Stimulated activated CD4-positive, alpha-beta T cell treated with anti-CD3 and anti-CD28 coated beads, Interleukin-4, amount 100 ng/mL, for 1 hour (primary cell): Measurements from ENCODE around the gene MYRIP.
"Not testable (repeated sequence)": the region's sequence is repeated elsewhere in the genome, so short reads cannot be mapped to it uniquely, and the experiment has no call there.

Experiments used
- DNase-seq: peaks from one replicate; pipeline ENCODE4 v3.0.0-alpha.2; 2020

Gene MYRIP

DNA sequence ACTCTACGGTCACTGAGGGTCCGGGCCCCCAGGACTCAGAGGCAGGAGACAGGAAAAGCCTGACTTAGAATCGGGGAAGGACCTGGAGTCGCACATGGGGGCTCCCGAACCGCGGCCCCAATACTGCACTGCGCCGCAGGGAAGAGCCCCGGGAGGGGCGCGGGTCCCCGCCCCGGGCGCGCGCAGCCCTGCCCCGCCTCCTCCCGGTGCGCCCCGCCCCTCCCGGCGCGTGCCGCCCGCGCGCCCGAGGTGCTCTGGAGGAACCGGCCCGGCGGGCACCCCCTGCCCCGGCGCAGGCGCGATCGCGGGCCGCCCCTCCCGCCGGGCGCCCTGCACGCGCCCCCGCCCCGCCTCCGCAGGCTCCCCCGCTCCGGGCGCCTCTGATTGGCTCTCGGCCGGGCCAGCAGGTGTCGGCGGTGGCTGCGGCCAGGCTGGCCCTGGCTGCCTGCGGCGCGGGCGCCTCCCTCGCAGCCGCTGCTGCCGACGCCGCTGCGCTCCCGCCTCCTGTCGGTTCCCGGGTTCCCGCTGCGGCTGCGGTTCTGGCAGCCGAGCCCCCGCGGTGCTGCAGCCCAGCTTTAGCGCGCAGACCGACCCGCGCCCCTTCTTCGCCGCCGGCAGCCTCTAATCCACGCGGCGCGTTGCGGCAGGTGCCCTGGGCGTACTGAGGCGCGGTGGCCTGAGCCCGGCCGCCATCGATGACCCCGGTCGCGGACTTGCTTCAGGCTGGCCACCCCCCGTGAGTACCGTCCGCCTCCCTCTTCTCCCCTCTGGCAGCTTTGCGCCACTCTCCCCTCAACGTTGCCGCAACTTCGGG is at the start of gene MYRIP:
Gene MYRIP, plus strand, starts transcription at position 429 of the 814 bp plus-strand sequence. CDS start 91,208 bp downstream, outside the sequence.
- DNase-seq: no peak

DNA sequence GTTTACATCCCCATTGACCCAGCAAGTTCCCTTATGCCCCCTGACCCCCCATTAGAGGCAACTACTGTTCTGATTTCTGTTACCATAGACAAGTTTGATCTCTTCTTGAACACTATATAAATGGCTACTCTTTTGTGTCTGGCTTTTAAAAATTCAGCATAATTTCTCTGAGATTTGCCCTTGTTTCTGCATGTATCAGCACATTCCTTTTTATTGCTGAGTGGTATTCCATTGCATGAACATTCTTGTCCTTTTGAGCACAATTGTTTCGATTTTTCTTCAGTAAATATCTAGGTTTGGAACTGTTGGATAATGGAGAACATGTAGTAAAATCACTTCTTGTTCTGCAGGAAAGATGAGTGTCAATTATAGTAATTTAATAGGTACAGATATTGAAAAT is 49.1 kb upstream of the MYRIP start:
- DNase-seq: no peak

DNA sequence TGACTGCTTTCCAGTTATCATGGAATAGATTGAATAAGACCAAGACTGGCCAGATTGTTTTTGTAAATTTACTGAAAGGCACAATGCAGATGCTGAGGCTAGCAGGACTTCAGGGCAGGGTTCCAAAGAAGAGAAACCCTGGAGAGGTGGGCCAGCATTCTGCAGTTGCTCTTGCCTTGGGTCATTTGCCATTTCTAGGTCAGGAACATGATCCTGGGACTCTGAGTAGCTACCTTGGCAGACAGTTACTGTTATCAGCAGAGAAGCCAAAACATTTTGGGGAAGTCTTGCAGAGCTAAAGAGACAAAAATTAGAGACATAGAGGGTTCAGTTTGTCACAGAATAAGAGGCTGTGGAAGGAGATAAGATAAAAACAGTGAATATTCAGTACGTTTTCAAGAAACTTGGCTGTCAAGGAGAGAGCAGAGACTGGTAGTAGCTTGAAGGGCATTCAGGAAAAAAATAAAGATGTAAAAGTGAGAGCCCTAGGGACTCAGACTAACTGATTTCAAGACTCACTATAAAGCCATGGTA is 46.8 kb upstream of the MYRIP start:
- no peak for DNase-seq

DNA sequence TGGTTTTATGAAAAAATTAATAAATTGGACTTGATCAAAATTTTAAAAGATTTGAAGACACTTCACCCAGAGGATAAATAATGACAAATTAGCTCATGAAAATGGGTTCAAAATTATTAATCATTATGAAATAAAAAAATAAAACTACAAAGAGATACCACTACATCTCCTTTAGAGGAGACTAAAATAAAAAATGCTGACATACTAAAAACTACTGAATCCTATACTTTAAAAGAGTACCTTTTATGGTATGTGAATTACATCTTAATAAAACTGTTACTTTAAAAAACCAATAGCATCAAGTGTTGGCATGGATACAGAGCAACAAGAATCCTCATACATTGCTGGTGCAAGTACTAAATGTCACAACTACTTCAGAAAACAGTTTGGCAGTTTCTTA is 46.0 kb upstream of the MYRIP start:
- no peak for DNase-seq

DNA sequence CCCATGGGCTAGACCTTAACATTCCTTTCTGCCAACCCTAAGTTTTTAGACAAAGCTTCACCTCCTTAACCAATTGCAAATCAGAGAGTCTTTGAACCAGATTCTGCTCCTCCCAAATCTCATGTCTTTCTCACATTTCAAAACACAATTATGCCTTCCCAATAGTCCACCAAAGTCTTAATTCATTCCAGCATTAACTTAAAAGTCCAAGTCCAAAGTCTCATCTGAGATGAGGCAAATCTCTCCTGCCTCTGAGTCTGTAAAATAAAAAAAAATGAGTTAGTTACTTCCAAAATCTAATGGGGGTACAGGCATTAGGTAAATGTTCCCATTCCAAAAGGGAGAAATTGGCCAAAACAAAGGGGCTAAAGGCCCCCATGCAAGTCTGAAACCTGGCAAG is 43.8 kb upstream of the MYRIP start:
- DNase-seq: no peak

DNA sequence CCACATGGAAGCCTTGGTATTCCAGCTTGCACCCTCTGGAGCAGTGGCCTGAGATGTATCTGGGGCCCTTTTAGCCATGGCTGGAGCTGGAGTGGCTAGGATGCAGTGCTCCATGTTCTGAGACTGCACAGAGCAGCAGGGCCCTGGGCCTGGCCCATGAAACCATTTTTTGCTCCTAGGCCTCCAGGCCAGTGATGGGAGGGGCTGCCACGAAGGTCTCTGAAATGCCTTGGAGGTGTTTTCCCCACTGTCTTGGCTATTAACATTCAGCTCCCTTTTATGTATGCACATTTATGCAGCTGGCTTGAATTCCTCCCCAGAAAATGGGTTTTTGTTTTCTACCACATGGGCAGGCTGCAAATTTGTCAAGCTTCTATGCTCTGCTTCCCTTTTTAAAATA is 43.0 kb upstream of the MYRIP start:
- DNase-seq: no peak

DNA sequence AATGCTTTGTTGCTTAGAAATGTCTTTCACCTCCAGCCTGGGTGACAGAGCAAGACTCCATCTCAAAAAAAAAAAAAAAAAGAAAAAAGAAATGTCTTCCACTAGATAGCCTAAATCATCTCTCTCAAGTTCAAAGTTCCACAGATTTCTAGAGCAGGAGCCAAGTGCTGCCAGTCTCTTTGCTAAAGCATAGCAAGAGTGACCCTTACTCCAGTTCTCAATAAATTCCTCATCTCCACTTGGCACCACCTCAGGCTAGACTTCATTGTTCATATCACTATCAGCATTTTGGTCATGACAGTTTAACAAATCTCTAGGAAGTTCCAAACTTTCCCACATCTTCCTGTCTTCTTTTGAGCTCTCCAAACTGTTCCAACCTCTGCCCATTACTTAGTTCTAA is 42.5 kb upstream of the MYRIP start:
- not testable (repeated sequence) for DNase-seq

DNA sequence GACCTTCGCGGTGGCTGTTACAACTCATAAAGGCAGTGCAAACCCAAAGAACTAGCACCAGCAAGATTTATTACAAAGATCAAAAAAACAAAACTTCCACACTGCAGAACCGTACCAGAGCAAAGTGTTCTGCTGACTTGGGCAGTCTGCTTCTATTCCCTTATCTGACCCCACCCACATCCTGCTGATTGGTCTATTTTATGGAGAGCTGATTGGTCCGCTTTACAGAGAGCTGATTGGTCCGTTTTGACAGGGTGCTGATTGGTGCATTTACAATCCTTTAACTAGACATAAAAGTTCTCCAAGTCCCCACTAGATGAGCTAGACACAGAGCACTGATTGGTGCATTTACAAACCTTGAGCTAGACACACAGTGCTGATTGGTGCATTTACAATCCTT is 31.2 kb upstream of the MYRIP start:
- not testable (repeated sequence) for DNase-seq

DNA sequence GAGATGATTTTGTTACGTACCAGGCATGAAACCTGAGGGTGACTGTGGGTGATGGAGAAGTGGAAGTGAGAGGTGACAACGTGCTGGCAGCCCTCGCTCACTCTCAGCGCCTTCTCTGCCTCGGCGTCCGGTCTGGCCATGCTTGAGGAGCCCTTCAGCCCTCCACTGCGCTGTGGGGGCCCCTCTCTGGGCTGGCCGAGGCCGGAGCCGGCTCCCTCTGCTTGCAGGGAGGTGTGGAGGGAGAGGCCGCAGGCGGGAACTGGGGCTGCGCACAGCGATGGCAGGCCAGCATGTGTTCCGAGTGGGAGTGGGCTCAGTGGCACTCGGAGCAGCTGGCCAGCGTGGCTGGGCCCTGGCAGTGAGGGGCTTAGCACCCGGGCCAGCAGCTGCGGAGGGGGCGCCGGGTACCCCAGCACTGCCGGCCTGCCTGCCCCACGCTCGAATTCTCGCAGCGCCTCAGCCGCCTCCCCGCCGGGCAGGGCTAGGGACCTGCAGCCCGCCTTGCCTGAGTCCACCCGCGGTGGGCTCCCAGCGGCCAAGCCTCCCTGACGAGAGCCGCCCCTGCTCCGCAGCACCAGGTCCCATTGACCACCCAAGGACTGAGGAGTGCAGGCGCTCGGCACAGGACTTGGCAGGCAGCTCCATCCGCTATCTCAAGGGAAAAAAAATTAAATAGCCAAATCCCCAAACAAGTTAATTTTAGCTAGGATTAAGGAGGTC is 29.7 kb upstream of the MYRIP start:
- no peak for DNase-seq

DNA sequence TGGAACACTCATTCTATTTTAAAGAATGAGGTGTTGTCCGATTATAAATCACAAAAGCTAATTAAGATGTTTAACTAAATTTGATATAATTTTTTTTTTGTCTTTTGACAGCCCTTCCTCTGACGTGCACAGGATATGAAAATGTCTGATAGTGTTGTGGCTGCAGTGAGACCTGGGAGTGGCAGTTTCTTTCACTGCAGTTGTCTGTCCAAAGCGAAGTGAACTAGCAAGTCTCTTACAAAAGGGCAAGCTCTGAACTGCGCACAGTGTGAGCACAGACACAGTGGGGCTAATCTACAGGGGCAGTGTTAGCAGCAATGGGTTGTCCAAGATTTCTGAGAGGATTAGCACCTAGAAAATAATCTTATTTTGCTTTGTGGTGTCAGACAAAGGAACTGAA is 29.1 kb upstream of the MYRIP start:
- DNase-seq: no peak

DNA sequence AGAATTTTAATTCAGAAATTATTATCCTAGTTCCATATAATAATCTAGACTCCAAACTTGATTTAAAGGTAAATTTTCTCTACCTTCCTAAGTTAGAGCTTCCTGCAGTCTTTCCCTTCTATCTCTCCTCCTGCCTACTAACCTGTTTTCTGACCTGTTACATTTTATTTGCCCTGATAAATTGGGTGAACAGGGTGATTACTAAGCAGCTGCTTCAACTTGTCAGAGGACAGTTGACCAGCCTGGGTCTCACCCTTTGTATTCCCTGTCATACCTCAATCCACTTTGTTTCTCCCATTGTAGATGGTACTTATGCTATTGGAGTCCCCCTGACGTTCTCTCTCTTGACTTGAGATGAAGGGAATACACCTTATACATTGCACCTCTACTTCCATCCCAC is 28.4 kb upstream of the MYRIP start:
- DNase-seq: no peak

DNA sequence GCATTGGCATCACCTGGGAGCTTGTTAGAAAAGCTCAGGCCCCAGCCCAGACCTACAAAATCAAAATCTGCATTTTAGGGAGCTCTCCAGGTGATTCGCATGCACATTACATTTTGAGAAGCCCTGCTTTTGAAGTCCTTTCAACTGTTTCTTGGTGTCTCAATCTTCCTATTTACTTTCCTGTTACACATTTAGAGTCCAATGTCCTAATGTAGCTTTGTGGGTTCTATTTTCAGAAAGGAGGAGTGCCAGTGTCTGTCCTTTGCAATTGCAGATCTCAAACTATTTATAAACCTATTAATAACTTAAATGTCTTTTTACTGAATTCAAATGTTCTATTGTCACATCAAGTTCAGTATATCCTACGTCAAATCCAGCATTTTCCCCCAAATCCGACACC is 27.8 kb upstream of the MYRIP start:
- no peak for DNase-seq

DNA sequence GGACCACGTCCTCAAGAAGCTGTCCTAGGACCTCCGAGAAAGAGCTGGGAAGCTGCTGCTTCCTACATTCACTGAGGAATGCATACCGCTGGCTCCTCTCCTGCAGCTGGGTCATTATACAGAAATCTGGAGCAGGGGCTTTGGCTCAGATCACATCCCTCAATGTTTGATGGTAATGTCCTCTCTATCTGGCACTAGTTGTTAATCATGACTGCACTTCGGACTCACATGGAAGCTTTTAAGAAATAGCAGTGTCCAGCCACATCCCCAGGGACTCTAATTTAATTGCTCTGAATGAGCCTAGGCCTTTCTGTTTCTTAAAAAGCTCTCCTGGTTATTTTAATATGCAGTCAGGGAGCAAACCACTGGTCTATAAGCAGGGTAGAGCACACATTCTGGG is 25.7 kb upstream of the MYRIP start:
- no peak for DNase-seq

DNA sequence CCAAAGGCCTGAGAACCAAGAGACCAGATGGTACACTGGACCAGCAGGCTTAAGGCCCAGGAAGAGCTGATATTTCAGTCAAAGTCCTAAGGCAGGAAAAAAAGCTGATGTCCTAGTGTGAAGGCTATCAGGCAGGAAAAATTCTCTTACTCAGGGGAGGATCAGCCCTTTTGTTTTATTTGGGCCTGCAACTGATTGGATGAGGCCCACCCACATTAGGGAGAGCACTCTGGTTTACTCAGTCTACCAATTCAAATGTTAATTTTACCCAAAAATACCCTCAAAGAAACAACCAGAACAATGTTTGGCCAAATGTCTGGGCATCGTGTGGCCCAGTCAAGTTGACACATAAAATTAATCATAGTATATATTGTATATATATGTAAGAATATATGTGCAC is 24.5 kb upstream of the MYRIP start:
- no peak for DNase-seq

DNA sequence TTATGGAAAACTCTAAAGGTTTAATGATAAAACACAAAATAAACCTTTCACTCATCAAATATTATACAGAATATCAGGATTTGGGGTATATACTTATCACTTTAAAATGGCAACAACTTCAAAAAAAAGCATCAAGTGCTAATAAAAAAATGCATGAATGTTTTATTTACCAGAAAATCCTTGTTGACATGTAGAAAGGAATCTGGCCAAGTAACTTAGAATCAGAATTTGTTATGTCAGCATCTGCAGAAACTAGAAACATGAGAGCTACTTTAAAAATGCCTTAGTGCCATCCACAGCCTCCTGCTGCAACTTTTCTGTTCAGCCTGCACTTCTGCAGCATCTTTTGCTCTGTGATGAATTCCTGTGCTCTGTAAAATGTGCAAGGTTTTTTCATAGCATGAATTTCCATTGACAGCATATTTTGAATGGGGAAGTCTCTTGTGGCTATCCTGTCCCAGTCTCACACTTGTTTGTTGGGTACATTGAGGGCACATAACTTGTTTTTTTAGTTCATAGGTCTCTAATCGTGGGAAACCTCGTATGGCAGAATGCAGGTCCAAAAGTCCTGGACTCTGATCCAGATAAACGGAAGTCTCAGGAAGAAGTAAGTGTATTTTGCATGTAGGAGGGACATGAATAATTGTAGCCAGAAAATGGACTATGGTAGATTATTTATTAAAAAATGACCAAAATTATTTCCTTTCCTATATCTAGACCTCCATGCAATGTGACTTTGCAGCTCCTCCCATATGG is 21.1 kb upstream of the MYRIP start:
- DNase-seq: no peak

DNA sequence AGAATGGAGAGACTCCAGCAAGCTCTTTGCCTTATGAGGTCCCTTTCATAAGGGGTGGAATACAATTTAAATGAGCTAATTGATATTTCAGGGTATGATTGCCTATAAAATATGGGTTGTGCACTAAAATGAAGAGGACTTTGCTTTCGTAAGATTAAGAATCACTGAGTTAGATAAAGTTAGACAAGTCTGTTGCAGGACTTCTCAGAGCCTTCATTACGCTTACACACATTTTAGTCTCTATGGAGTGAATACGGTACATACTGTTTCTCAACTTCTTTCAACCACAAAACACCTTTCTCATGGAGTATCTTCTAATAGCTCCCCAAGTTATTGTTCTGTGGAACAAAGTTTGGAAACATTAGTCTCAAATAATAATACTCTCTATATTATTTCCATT is 17.8 kb upstream of the MYRIP start:
- DNase-seq: no peak

DNA sequence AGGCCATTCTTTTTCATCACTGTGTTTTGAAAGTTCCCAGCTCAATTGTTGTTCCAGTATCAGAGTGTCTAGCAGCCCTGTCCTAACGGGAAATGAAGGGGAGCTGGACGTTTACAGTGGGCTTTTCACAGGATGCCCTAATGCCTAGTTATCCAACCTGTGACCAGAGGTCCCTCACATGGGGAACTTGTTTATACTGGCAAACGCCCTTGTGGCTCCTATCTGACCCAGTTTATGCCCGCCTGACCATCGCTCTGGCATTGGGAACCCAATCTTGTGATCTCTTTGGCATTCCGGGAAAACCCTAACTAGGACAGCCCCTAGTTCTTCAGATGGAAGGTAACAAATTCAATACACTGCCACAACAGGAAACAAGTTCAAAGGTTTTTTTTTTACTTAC is 14.5 kb upstream of the MYRIP start:
- no peak for DNase-seq

DNA sequence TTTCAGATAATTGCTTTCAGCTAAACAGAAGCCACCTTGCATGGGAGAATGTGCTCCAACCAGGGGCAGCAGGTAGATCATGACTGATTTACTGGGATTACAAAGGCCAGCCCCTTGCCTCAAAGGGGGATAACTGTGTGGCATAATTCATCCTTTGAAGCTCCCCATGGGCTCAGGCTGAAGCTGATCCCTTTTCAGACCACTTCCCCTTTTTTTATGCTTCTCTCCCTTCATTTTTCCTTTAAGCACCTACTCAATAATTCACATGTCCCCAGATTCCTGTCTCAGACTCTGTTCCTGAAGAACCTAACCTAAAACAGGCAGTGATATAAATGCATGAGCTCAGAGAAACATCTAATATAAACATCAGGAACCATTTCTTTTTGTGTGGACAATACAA is 8.2 kb upstream of the MYRIP start:
- DNase-seq: no peak

DNA sequence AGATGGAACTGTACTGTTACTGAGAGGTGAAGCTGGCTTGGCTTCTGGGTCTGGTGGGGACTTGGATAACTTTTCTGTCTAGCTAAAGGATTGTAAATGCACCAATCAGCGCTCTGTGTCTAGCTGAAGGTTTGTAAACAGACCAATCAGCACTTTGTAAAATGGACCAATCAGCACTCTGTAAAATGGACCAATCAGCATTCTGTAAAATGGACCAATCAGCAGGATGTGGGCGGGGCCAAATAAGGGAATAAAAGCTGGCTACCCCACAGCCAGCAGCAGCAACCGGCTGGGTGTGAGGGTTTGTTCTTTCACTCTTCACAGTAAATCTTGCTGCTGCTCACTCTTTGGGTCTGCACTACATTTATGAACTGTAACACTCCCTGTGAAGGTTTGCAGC is 6.9 kb upstream of the MYRIP start:
- not testable (repeated sequence) for DNase-seq

DNA sequence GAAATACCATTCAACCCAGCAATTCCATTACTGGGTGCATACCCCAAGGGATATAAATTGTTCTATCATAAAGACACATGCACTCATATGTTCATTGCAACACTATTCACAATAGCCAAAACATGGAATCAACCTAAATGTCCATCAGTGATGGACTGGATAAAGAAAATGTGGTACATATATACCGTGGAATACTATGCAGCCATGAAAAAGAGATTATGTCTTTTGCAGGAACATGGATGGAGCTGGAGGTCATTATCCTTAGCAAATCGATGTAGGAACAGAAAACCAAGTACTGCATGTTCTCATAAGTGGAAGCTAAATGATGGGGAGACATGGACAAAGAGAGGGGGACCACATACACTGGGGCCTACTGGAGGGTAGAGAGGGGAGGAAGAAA is 5.5 kb upstream of the MYRIP start:
- DNase-seq: no peak

DNA sequence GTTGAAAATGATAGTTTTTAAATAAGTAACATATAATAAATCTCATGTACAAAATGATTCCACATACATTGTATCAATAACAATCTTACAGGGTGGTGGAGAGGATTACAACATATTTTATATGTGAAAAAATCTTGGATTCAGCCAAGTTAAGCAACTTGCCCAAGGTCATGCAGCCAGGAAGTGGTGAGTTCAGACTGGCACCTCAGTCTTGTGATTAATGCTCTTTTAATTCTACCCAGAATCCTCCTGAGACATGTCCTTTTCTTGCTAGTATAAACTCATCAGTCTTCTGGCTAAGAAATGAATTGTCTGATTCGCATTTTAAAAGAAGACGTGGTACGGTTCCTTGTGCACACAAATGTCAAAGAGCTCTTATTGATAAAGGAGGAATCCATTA is 4.5 kb upstream of the MYRIP start:
- DNase-seq: no peak

DNA sequence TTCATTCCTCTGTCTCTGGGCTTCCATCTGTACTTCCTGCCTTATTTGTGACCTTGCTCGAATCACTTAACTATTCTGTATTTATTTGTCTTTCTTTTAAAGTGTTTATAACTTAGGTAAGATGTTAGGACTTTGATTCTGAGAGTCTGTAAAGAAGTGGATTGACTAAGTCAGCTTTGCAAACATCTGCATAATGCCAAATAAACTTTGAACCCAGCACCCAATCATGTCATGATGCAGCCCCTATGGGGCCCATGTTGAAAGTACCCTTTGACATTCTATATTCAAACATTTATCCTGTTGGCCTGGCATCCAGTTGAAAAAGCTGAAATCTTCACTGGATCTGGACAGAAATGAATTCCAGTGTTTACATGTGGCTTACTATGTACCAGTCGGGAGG is 3.8 kb upstream of the MYRIP start:
- no peak for DNase-seq

DNA sequence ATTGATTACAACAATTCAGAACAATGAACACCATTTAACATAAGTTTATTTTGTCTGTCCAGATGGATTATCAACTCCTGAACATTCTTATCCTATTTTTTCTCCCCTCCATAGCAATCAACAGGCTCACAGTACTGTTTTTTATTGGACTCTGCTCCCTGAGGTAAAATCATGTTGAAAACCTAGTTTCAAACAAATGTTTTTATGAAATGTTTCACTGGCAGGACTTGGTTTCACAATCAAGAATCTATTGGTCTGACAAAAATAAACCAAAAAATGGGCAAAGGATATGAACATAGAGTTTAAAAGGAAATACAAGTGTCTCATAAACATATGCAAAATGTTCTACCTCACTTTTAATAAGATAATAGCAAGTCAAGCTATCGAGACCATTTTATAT is 2.6 kb upstream of the MYRIP start:
- DNase-seq: no peak
